ENCODE results near the gene DTNBP1.

DTNBP1 gene

DNA sequence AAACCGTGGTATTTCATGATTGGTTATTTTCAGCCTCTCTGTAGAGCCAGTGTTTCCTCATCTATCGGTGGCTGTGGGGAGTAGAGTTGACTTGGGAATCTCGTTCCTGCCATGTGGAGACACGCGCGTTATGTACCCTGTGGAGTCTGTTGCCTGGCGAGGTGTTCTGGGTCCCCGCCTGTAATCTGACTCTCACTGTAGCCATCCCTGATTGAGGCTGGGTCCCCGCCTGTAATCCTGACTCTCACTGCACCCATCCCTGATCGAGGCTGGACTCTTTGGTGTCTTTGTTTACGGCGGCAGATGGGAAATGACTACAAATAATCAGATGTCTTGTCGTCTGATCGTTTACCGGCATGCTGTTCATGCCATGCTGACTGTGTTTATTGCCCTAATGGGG, 153.9 kb downstream of the DTNBP1 start:
- Histone ChIP-seq H3K9ac (ENCODE audit: low read depth, low read length) (no peak overlapping the region), H3K9me3 (ENCODE audit: insufficient read depth, low read depth, low read length) (no peaks in the 10 kb centered on the region), H3K4me3 (ENCODE audit: low read length) (no peak overlapping the region), H3K27me3 (ENCODE audit: insufficient read depth, low read length) (no peaks in the 10 kb centered on the region), H3K4me1 (ENCODE audit: insufficient read depth, low read length) (peaks cover 13% of the 10 kb centered on the region; the same call in 1 of the 2 replicates), H3K36me3 (ENCODE audit: insufficient read depth, low read depth, low read length) (peaks cover 100% of the 10 kb centered on the region), H3K27ac (ENCODE audit: low read length) (no peak overlapping the region)

DNA sequence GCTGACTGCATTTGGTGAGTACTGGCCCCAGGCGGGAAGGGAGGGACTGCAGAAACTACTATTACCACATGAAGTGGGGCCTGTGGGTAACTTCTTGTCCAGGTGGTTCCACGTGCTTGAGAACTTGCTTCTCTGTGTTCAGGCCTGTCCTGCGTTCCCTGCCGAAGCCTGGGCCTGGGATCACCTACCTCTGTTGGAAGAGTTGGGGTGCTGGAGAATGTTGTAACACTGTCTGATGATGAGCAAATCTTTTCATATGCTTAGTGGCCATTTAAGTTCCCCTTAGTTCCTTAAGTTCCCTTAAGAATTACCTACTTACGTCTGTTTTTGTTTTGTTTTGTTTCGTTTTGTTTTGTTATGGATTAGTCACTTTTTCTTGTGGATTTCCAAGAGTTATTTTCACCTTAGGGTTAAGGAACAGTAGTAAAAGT, 154.4 kb downstream of the DTNBP1 start:
- Histone ChIP-seq H3K27me3 (ENCODE audit: insufficient read depth, low read length) (no peaks in the 10 kb centered on the region), H3K9me3 (ENCODE audit: insufficient read depth, low read depth, low read length) (no peaks in the 10 kb centered on the region), H3K4me3 (ENCODE audit: low read length) (no peak overlapping the region), H3K9ac (ENCODE audit: low read depth, low read length) (no peak overlapping the region), H3K4me1 (ENCODE audit: insufficient read depth, low read length) (peaks cover 13% of the 10 kb centered on the region; the same call in 1 of the 2 replicates), H3K27ac (ENCODE audit: low read length) (no peak overlapping the region), H3K36me3 (ENCODE audit: insufficient read depth, low read depth, low read length) (peaks cover 100% of the 10 kb centered on the region)

- Histone ChIP-seq H3K4me1 (ENCODE audit: insufficient read depth, low read length) (peaks cover 13% of the 10 kb centered on the region; the same call in 1 of the 2 replicates), H3K27ac (ENCODE audit: low read length) (no peak overlapping the region), H3K4me3 (ENCODE audit: low read length) (no peak overlapping the region), H3K27me3 (ENCODE audit: insufficient read depth, low read length) (no peaks in the 10 kb centered on the region), H3K9me3 (ENCODE audit: insufficient read depth, low read depth, low read length) (no peaks in the 10 kb centered on the region), H3K36me3 (ENCODE audit: insufficient read depth, low read depth, low read length) (peaks cover 100% of the 10 kb centered on the region), H3K9ac (ENCODE audit: low read depth, low read length) (no peak overlapping the region)
Observed at GRCh38 chr6:15507746-15508145, 155.1 kb downstream of the DTNBP1 start.

DNA sequence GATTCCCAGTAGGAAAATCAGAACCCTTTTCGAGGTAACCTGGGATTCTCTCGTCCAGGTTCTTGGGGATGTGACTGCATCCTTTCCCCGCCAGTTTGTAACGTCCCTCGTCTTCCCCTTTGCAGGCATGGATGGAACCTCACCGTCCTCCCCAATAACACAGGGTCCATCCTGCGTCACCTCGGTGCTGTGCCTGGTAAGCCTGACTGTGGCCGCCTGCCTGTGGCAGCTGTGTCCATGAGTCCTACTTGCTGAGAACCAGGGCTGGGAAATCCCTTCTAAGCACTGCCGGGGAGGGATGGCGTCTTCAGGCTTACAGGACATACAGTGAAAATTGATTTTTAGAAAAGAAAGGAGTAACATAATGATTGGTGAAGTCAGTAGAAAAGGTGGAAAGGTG, 155.6 kb downstream of the DTNBP1 start:
- H3K9me3 ChIP-seq (ENCODE audit: insufficient read depth, low read depth, low read length) = no peaks in the 10 kb centered on the region
- no peak overlapping the region for H3K4me3 ChIP-seq (ENCODE audit: low read length)
- H3K27me3 ChIP-seq (ENCODE audit: insufficient read depth, low read length) = no peaks in the 10 kb centered on the region
- no peak overlapping the region for H3K9ac ChIP-seq (ENCODE audit: low read depth, low read length)
- H3K27ac ChIP-seq (ENCODE audit: low read length) = no peak overlapping the region
- peaks cover 13% of the 10 kb centered on the region; the same call in 1 of the 2 replicates for H3K4me1 ChIP-seq (ENCODE audit: insufficient read depth, low read length)
- peaks cover 100% of the 10 kb centered on the region for H3K36me3 ChIP-seq (ENCODE audit: insufficient read depth, low read depth, low read length)

- Histone ChIP-seq H3K9me3 (ENCODE audit: insufficient read depth, low read depth, low read length) (no peaks in the 10 kb centered on the region), H3K4me1 (ENCODE audit: insufficient read depth, low read length) (peaks cover 13% of the 10 kb centered on the region; the same call in 1 of the 2 replicates), H3K4me3 (ENCODE audit: low read length) (no peak overlapping the region), H3K36me3 (ENCODE audit: insufficient read depth, low read depth, low read length) (peaks cover 100% of the 10 kb centered on the region), H3K27me3 (ENCODE audit: insufficient read depth, low read length) (no peaks in the 10 kb centered on the region), H3K27ac (ENCODE audit: low read length) (no peak overlapping the region), H3K9ac (ENCODE audit: low read depth, low read length) (no peak overlapping the region)
Observed at GRCh38 chr6:15506066-15506465, 156.8 kb downstream of the DTNBP1 start.

- H3K4me1 ChIP-seq (ENCODE audit: insufficient read depth, low read length) = peaks cover 13% of the 10 kb centered on the region; the same call in 1 of the 2 replicates
Observed at GRCh38 chr6:15505463-15505918, 157.3 kb downstream of the DTNBP1 start.

DNA sequence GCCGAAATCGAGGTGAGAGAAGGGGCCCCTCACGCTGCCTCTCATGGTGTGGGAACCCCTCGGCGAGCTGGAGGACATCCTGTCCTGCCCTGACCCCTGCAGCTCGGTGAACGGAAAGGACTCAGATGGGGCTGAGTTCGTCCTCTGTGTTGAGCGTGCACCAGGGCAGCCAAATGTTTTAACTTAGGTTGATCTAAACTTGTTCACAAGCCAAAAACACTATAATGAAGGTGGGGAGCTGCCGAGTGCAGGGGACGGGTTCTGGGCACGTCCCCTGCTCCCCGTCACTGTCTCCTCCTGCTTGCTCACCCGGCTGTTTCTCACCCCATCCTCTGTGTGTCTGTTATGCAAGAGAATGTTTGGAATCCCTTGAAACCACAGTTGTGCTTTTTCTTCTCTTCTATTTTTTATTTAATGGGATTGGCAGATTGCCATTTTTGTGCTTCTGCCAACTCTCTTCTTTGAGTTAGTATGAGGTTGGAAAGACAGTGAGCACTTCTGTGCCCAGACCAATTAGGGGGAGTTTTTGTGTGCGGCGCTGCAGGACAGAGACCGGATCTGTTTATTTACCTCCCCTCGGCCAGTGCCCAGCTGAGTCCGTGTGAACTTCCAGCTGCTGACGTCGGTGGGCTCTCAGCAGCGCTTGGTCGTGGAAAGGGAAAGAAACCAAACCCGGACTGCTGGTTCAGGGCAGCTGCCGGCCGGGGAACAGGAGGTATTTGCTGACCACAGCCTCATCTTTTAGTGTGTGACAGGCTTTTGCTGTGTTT, 158.1 kb downstream of the DTNBP1 start:
- Histone ChIP-seq H3K4me1 (ENCODE audit: insufficient read depth, low read length) (peaks cover 13% of the 10 kb centered on the region; the same call in 1 of the 2 replicates), H3K4me3 (ENCODE audit: low read length) (no peak overlapping the region), H3K27ac (ENCODE audit: low read length) (no peak overlapping the region), H3K9ac (ENCODE audit: low read depth, low read length) (no peak overlapping the region), H3K36me3 (ENCODE audit: insufficient read depth, low read depth, low read length) (peaks cover 100% of the 10 kb centered on the region), H3K27me3 (ENCODE audit: insufficient read depth, low read length) (no peaks in the 10 kb centered on the region), H3K9me3 (ENCODE audit: insufficient read depth, low read depth, low read length) (no peaks in the 10 kb centered on the region)

More at GRCh38 chr6:15505463-15505918, 157.3 kb downstream of the DTNBP1 start:
- Histone ChIP-seq H3K4me3 (ENCODE audit: low read length) (no peak overlapping the region), H3K9ac (ENCODE audit: low read depth, low read length) (no peak overlapping the region), H3K9me3 (ENCODE audit: insufficient read depth, low read depth, low read length) (no peaks in the 10 kb centered on the region), H3K27me3 (ENCODE audit: insufficient read depth, low read length) (no peaks in the 10 kb centered on the region), H3K36me3 (ENCODE audit: insufficient read depth, low read depth, low read length) (peaks cover 100% of the 10 kb centered on the region), H3K27ac (ENCODE audit: low read length) (no peak overlapping the region)

DNA sequence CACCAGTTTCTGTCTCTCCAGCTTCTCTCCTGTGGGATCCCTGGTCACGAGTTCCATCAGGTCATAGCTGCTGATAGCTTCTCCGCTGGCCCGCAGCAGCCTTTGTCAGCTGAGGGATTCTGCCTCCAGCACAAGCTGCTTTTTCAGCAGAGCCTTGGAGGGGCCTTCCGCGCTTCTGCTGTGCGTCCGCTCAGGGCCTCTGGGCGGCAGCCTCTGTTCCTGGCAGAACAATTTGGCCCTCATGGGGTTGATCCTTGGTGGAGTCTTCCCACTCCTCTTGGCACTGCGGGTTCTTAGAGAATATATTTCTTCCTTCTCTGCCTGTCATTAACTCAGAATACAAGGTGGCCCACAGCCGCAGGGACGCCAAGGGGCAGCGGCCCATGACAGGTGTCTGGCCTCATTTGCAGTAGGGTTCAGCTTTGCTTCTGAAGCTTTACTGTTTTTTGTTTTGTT, 158.8 kb downstream of the DTNBP1 start:
- H3K9ac ChIP-seq (ENCODE audit: low read depth, low read length) = no peak overlapping the region
- peaks cover 13% of the 10 kb centered on the region; the same call in 1 of the 2 replicates for H3K4me1 ChIP-seq (ENCODE audit: insufficient read depth, low read length)
- no peaks in the 10 kb centered on the region for H3K27me3 ChIP-seq (ENCODE audit: insufficient read depth, low read length)
- peaks cover 100% of the 10 kb centered on the region for H3K36me3 ChIP-seq (ENCODE audit: insufficient read depth, low read depth, low read length)
- H3K27ac ChIP-seq (ENCODE audit: low read length) = no peak overlapping the region
- H3K9me3 ChIP-seq (ENCODE audit: insufficient read depth, low read depth, low read length) = no peaks in the 10 kb centered on the region
- H3K4me3 ChIP-seq (ENCODE audit: low read length) = no peak overlapping the region

GRCh38 chr6:15503346-15503680, 159.5 kb downstream of the DTNBP1 start:
- Histone ChIP-seq H3K4me3 (ENCODE audit: low read length) (no peak overlapping the region), H3K27me3 (ENCODE audit: insufficient read depth, low read length) (no peaks in the 10 kb centered on the region), H3K9ac (ENCODE audit: low read depth, low read length) (no peak overlapping the region), H3K36me3 (ENCODE audit: insufficient read depth, low read depth, low read length) (peaks cover 100% of the 10 kb centered on the region), H3K9me3 (ENCODE audit: insufficient read depth, low read depth, low read length) (no peaks in the 10 kb centered on the region), H3K27ac (ENCODE audit: low read length) (no peak overlapping the region), H3K4me1 (ENCODE audit: insufficient read depth, low read length) (peaks cover 12% of the 10 kb centered on the region; the same call in 1 of the 2 replicates)

DNA sequence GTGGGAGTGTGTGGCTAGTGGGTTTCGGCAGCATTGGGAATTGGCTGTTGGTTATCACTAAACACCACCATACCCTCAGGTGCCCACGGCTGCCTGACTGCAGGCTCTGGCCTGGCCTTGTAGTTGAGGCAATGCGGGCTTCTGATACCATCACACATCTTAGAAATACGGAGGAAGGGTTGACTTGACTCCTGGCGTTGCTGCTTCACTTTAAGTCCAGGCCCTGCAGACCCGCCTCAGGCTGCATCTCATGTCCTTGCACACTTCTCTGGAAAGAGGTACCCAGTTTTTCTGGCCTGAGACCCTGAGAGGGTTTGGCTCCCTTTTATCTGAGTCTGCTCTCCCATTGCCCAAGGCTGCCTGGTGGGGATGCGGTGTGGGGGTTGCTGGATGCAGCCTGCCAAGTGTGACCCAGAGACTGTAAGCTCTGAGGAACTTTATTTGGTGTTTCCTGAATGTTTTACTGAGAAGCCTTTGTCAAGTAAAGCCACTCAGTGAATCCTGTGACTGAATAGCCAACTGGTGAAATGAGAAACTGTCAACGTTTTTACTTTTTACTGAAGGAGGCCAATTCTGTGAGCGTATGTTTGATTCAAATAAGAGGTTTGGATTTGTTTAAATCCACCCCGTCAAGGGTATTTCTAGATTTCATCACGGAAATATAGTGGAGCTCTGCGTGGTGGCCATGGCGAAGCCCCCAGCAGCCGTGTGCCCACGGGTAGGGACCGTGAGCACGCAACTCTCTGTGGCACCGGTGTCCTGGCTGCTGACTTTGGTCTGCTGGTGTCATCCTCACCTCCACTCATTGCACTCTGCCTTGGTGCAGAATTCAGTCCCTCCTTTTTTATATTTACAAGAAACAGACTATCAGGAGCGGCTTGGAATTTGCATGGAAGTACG, 160.1 kb downstream of the DTNBP1 start:
- Histone ChIP-seq H3K36me3 (ENCODE audit: insufficient read depth, low read depth, low read length) (peaks cover 100% of the 10 kb centered on the region), H3K9me3 (ENCODE audit: insufficient read depth, low read depth, low read length) (no peaks in the 10 kb centered on the region), H3K4me3 (ENCODE audit: low read length) (no peak overlapping the region), H3K27me3 (ENCODE audit: insufficient read depth, low read length) (no peaks in the 10 kb centered on the region), H3K9ac (ENCODE audit: low read depth, low read length) (no peak overlapping the region), H3K27ac (ENCODE audit: low read length) (no peak overlapping the region), H3K4me1 (ENCODE audit: insufficient read depth, low read length) (peaks cover 6% of the 10 kb centered on the region; the same call in 1 of the 2 replicates)

DNA sequence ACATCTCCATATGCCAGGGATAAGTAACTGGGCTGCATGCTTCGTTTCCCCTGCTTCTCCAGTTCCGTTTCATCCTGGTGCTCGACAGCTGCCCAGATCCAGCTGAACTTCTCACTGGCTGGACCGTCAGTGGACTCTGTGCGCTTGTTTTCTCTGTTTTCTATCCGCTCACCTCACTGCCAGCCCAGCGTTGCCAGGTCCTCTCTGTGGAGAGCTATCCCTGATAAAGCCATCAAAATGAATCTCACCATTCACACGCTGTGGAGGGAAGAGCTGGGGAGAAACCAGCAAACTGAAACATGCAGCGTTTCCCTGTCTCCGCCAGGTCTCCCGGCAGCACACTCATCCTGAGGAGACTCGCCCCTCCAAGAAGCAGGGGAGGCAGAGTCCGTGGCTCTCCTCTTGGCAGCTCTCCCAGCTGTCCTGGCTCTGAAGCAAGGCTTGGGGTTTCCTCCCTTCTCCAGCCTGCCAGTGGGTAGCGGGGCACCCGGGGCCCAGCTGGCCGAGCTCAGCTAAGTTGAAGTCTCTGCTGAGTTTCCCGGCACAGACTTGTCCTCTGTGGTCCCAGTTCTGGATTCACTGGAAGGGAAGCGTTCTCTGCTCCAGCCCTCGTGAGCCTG, 160.9 kb downstream of the DTNBP1 start:
- no peak overlapping the region for H3K9ac ChIP-seq (ENCODE audit: low read depth, low read length)

More for the DNA sequence above, 160.9 kb downstream of the DTNBP1 start:
- no peak overlapping the region for H3K4me3 ChIP-seq (ENCODE audit: low read length)
- H3K4me1 ChIP-seq (ENCODE audit: insufficient read depth, low read length) = no peaks in the 10 kb centered on the region; the same call in 1 of the 2 replicates
- H3K9me3 ChIP-seq (ENCODE audit: insufficient read depth, low read depth, low read length) = no peaks in the 10 kb centered on the region
- no peak overlapping the region for H3K27ac ChIP-seq (ENCODE audit: low read length)
- no peaks in the 10 kb centered on the region for H3K27me3 ChIP-seq (ENCODE audit: insufficient read depth, low read length)
- H3K36me3 ChIP-seq (ENCODE audit: insufficient read depth, low read depth, low read length) = peaks cover 97% of the 10 kb centered on the region

Measured in iPS-20b (cell line).